SU-DHL-6 (cell line): ENCODE results near the gene RIN3.

Source experiments
- H2AFZ ChIP-seq: fragments of 200-600 bp; sonication (generic); 2 replicates; pipeline ENCODE4 v1.6.1; 2014; ENCODE audit warnings: low read depth, mild to moderate bottlenecking, moderate library complexity, mixed read lengths, antibody characterized with exemption, low read length; ENCODE audit not compliant: severe bottlenecking
- H3F3A ChIP-seq: fragments of 200-600 bp; shearing (Covaris generic); 2 replicates; pipeline ENCODE4 v1.6.0; 2016; ENCODE audit warnings: antibody characterized with exemption, mild to moderate bottlenecking; ENCODE audit not compliant: insufficient read depth
- H3K27ac ChIP-seq: fragments of 200-600 bp; sonication (generic); 2 replicates; pipeline ENCODE4 v1.5.1; 2016; ENCODE audit warnings: low read depth, mild to moderate bottlenecking, low read length, moderate library complexity, mixed read lengths
- H3K27me3 ChIP-seq: fragments of 200-600 bp; sonication (generic), shearing (Covaris generic); 2 replicates; pipeline ENCODE4 v1.6.0; 2014; ENCODE audit warnings: mild to moderate bottlenecking, low read length
- H3K36me3 ChIP-seq: fragments of 200-600 bp; sonication (generic); 2 replicates; pipeline ENCODE4 v1.6.1; 2014; ENCODE audit warnings: mild to moderate bottlenecking, low read length, mixed read lengths
- H3K4me2 ChIP-seq: fragments of 300-600, 200-600 bp; shearing (Covaris generic), sonication (generic); 2 replicates; pipeline ENCODE4 v1.6.0; 2014; ENCODE audit warnings: low read length, low read depth, mild to moderate bottlenecking; ENCODE audit not compliant: poor library complexity, severe bottlenecking
- H3K4me3 ChIP-seq: fragments of 200-600 bp; sonication (generic); 2 replicates; pipeline ENCODE4 v1.5.1; 2014; ENCODE audit warnings: antibody characterized with exemption, low read length, mild to moderate bottlenecking, mixed read lengths; ENCODE audit not compliant: insufficient read depth, poor library complexity, severe bottlenecking
- H3K79me2 ChIP-seq: fragments of 200-600 bp; sonication (generic); 2 replicates; pipeline ENCODE4 v1.6.1; 2014; ENCODE audit warnings: mild to moderate bottlenecking, low read length, moderate library complexity; ENCODE audit not compliant: insufficient read depth
- H3K9ac ChIP-seq: fragments of 200-600 bp; sonication (generic); 2 replicates; pipeline ENCODE4 v1.7.0; 2014; ENCODE audit warnings: mild to moderate bottlenecking, low read length
- H3K9me2 ChIP-seq: fragments of 200-600 bp; sonication (generic); replicated peaks from 2 replicates; pipeline ENCODE4 v1.6.1; 2014; ENCODE audit warnings: low read length; ENCODE audit not compliant: insufficient read depth
- H3K9me3 ChIP-seq: fragments of 200-600 bp; sonication (generic); 2 replicates; pipeline ENCODE4 v1.6.1; 2014; ENCODE audit warnings: low read length, mixed read lengths; ENCODE audit not compliant: insufficient read depth
- H4K20me1 ChIP-seq: fragments of 200-600 bp; sonication (generic); 2 replicates; pipeline ENCODE4 v1.6.1; 2014; ENCODE audit warnings: low read depth, mild to moderate bottlenecking, antibody characterized with exemption, low read length, moderate library complexity, mixed read lengths
- EZH2phosphoT487 ChIP-seq: fragments of 200-600 bp; sonication (generic), shearing (Covaris generic); conservative IDR thresholded peaks from 2 replicates; pipeline ENCODE4 v1.6.1; 2018; ENCODE audit warnings: mild to moderate bottlenecking, antibody characterized with exemption, low read length, moderate library complexity, mixed read lengths
- TF ChIP-seq, protein P1 (sequence below): fragments of 200-600 bp; sonication (generic); IDR thresholded peaks from one replicate; pipeline ENCODE4 v1.5.1; 2017; ENCODE audit warnings: antibody characterized with exemption, mild to moderate bottlenecking, low read length, moderate library complexity; ENCODE audit not compliant: insufficient read depth, poor library complexity, severe bottlenecking

Gene RIN3

GRCh38 chr14:92653162-92653651 lies 139.6 kb downstream of the RIN3 start:
- no peaks in the 10 kb centered on the region for H3K9me3 ChIP-seq
- H3F3A ChIP-seq, result no peaks in the 10 kb centered on the region
- no peak overlapping the region for H2AFZ ChIP-seq
- no peak overlapping the region for H3K9ac ChIP-seq
- H4K20me1 ChIP-seq, result no peaks in the 10 kb centered on the region
- no peaks in the 10 kb centered on the region for H3K79me2 ChIP-seq
- no peak overlapping the region for H3K4me2 ChIP-seq
- no peak overlapping the region for H3K4me3 ChIP-seq
- no peaks in the 10 kb centered on the region for H3K27me3 ChIP-seq
- TF ChIP-seq, protein P1, sequence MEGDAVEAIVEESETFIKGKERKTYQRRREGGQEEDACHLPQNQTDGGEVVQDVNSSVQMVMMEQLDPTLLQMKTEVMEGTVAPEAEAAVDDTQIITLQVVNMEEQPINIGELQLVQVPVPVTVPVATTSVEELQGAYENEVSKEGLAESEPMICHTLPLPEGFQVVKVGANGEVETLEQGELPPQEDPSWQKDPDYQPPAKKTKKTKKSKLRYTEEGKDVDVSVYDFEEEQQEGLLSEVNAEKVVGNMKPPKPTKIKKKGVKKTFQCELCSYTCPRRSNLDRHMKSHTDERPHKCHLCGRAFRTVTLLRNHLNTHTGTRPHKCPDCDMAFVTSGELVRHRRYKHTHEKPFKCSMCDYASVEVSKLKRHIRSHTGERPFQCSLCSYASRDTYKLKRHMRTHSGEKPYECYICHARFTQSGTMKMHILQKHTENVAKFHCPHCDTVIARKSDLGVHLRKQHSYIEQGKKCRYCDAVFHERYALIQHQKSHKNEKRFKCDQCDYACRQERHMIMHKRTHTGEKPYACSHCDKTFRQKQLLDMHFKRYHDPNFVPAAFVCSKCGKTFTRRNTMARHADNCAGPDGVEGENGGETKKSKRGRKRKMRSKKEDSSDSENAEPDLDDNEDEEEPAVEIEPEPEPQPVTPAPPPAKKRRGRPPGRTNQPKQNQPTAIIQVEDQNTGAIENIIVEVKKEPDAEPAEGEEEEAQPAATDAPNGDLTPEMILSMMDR, result no peak
- TF ChIP-seq EZH2phosphoT487, result no peak
- no peak overlapping the region for H3K27ac ChIP-seq
- H3K9me2 ChIP-seq, result no peaks in the 10 kb centered on the region
- H3K36me3 ChIP-seq, result no peaks in the 10 kb centered on the region

DNA sequence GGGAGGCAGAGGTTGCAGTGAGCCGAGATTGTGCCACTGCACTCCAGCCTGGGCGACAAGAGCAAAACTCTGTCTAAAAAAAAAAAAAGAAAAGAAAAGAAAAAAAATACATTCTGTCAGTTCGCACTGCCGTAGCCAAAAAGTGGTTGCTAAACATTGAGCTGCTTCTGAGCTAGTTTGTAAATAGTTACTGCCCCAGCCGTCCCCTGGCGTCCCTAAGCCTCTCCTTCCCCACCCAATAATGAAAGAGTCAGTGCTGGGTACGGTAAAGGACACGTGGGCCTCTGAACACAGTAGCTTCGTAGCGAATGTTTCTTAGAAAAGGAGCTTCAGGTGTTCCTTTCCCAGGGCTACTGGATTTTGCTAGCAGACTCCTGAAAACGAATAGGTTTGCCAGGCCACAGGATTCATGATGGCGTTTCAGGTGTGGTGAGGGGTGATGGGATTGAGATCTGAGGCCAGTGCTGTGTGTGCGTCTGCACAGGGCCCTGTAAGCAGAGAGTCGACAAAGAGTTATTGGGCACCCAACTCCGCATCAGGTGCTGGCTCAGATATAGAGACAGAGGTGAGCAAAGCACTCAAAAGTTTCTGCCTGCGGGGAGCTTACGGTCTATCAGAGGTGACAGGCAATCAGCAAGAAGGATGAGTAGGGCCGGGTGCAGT lies 140.8 kb downstream of the RIN3 start:
- Histone ChIP-seq H3K36me3 (no peaks in the 10 kb centered on the region), H3K9me3 (no peaks in the 10 kb centered on the region), H2AFZ (no peak overlapping the region), H4K20me1 (no peaks in the 10 kb centered on the region), H3F3A (no peaks in the 10 kb centered on the region), H3K79me2 (no peaks in the 10 kb centered on the region), H3K27ac (no peak overlapping the region), H3K9me2 (no peaks in the 10 kb centered on the region), H3K27me3 (no peaks in the 10 kb centered on the region), H3K4me2 (no peak overlapping the region), H3K4me3 (no peak overlapping the region), H3K9ac (no peak overlapping the region)
- TF ChIP-seq, protein P1, result no peak
- TF ChIP-seq EZH2phosphoT487, result no peak

- no peak overlapping the region for H3K4me3 ChIP-seq
Observed at GRCh38 chr14:92655419-92656201, 142.0 kb downstream of the RIN3 start.

More at GRCh38 chr14:92655419-92656201, 142.0 kb downstream of the RIN3 start:
- H3K9me3 ChIP-seq, result no peaks in the 10 kb centered on the region
- no peak overlapping the region for H3K4me2 ChIP-seq
- H3K36me3 ChIP-seq, result no peaks in the 10 kb centered on the region
- H2AFZ ChIP-seq, result no peak overlapping the region
- H4K20me1 ChIP-seq, result no peaks in the 10 kb centered on the region
- H3F3A ChIP-seq, result no peaks in the 10 kb centered on the region
- no peak for TF ChIP-seq EZH2phosphoT487
- TF ChIP-seq, protein P1, result no peak
- H3K79me2 ChIP-seq, result no peaks in the 10 kb centered on the region
- H3K9ac ChIP-seq, result no peak overlapping the region
- no peak overlapping the region for H3K27ac ChIP-seq
- H3K9me2 ChIP-seq, result no peaks in the 10 kb centered on the region
- no peaks in the 10 kb centered on the region for H3K27me3 ChIP-seq
